Glomerular endothelial cell (primary cell): ENCODE data around the gene CACNA1I. TPM values are rescaled to one million over a fixed set of nuclear protein-coding genes. Genes with fewer than 3 reads are reported as not detected.

Experiments
- DNase-seq: peaks from one replicate; pipeline ENCODE4 v3.0.0-alpha.2; 2011; ENCODE audit warnings: low read depth, low spot score; ENCODE audit errors: extremely low read depth
- total RNA-seq: library from RNA; depleted of rRNA; stranded (reverse); fragments of >200 nt; gene quantifications from 2 replicates; pipeline ENCODE4 v1.2.3, GENCODE V29; 2015

The CACNA1I gene
- total RNA-seq, 1 donor from 2014 or later: not detected

DNA sequence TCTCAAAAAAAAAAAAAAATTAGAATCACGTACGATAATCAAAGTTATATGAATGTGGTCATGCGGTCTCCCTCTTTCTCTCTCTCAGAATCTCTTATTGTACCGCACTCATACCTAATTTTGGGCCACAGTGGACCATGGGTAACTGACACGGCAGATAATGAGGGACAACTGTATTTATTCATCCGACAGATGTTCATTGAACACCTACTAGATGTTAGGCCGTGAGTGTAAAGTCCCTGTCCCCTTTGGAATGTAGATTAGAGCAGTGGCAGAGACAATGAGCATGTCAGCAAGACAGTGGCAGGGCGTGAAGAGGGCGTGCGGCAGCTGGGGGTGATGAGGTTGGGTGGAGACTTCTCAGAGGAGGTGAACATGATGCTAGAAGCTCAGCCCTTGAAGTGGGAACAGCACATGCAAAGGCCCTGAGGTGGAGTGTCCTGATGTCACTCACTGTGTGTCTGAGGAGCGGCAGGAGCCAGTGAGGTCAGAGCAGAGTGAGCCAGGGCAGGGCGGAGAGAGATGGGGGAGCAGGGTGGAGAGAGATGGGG, 25.1 kb downstream of the CACNA1I start:
- DNase-seq: no peak

DNA sequence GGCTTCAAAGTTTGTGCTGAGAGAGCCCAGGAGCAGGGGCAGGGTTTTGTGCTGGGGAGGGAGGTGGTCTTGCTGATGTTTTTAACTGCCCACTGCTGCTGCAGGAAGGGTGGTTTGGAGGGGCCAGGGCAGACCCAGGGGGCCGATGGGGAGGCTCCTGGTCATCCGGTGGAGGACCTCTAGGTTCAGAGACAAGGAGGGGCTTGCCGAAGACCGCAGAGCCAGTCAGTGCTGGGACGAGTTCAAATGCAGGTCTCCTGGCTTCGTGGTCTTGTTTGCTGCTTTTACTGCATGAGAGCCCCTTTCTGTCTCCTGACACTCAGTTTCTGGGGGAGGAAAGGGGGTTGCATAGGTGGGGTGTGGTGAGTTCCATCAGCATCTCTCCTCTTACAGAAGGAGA, 26.0 kb downstream of the CACNA1I start:
- DNase-seq: no peak

DNA sequence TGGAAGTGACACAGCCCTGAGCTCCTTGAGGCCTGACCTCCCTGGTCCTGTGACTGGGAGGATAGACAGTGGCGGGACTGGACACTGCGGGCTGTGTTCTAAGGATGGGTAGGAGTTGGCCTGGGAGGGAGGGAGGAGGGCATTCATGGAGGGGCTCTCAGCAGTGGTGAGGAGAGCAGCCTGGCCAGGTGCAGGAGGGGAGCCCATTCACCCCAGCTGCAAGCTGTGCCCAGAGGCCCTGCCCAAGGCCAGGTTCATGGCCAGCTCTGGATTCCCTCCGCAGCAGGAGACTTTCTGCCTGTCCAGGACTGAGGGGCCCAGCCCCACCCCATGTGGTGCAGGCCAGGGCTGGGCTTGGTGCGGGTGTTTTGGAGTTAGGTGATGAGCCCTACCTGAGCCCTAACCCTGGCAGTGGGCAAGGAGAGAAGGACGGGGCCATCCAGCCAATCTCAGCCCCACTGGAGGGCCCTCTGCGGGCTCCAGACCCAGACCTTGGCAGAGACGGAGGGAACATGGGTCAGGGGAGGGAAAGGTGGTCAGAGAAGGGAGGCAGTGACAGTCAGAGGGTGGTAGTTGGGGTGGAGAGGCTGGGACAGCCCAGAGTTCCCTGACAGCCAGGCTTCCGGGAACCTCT, 26.8 kb downstream of the CACNA1I start:
- DNase-seq: no peak

DNA sequence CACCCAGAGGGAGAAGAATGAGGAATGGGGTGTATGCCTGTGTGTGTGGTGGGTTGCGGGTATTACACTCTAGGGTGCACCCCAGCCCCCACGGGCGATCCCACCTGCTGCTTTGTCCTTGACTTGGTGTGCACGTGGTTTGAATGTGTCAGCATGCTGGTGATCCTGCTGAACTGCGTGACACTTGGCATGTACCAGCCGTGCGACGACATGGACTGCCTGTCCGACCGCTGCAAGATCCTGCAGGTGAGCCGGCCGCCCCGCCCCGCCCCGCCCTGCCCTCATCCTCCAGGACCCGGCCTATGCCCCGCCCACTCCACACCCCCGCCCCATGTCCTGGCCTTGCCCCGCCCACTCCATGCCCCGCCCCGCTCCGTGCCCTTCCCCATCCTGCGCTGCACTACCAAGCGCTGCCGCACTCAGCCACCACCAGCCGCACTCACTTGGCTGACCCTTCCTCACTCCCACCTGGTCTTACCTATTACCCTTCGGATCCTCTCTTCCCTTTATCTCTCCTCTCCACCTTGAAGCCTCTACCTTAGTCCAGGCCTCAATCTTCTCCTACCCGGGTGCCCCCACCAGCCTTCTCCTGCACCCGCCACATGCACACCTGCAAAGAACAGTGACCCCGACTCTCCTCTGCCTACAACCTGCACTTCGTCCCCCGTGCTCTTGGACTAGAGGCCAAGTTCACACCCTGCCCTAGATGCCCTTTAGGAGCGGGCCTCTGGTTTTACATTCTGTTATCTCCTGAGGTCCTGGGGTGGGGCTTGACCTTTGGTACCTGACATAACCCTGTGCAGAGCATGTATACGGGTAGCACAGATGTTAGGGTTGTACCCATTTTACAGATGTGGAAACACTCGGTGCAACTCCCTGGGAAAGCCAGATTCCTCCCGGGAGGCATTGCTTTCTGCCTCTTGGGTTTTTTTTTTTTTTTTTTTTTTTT, 27.7 kb downstream of the CACNA1I start:
- no peak for DNase-seq

DNA sequence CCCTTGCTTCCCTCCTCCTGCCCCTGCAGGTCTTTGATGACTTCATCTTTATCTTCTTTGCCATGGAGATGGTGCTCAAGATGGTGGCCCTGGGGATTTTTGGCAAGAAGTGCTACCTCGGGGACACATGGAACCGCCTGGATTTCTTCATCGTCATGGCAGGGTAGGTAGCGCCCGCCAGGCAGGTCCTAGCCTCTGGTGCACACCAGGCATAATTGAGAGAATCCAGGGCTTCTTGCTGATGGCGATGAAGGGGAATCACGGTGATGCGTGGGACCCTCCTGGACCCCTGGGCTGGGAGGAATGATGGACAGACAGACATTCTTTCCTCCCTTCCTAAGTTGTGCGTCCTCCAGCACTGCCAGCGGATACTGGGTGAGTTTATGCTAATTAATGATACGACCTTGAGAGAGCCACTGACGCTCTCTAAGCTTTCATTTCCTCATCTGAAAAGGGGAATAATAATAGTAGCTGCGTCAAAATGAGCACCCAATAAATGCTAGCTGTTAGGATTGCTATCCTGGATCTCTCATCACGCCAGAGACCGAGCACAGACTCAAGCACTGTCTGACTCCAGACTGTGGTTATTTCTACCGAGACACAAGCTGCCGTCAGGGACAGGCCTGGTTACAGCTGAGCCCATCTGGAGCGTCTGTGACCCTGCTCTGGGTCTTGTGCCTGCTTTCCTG, 30.1 kb downstream of the CACNA1I start:
- no peak for DNase-seq

DNA sequence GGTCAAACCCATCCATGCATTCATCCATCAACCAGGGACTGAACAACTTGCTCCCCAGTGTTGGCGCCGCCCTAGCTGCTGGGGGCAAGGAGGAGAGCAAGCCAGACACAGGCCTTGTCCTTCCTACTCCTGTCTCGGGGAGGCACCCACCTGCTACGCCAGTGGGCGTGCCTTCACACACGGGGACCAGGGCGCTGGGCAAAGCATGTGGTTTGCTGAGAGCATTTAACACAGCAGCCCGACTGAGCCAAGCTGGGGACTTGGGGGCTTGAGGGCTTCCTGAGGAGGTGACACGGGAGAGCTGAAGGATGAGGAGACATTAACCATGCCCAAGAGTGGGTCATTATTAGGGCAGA, 30.6 kb downstream of the CACNA1I start:
- no peak for DNase-seq

DNA sequence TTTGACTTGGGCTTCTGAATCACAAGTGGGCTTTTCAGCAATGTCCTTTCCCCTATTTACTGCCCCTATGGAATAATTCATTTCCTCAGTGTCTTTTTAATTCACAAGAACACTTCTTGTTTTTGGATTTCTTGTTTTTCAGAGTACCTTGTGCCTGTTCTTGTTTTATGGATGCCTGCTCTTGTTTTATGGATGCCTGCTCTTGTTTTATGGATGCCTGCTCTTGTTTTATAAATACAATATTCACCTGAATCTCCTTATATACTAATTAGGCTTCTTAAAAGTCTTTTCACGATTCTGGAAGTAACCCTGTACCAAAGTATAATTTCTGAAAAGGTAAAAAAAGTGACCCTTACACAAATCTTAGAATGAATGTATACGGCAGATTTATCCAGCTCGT, 32.8 kb downstream of the CACNA1I start:
- DNase-seq: no peak

DNA sequence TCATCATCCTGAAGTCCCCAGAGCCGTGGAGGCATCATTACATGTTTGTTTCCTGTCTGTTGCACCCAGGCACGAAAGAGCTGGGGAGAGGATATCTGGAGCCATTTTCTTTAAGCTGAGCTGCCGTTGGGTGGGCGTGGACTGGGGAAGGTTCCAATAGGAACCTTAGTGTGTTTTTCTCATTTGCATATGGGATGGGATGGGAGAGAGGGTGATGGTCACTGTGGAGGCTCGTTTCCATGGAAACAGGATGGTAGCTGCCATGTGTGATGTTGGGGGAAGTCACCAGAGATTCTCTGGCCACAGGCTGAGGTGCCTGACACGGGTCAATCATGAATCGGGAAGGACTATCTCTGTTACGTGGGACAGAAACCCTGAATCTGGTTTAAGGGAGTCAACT, 39.7 kb downstream of the CACNA1I start:
- DNase-seq: no peak

DNA sequence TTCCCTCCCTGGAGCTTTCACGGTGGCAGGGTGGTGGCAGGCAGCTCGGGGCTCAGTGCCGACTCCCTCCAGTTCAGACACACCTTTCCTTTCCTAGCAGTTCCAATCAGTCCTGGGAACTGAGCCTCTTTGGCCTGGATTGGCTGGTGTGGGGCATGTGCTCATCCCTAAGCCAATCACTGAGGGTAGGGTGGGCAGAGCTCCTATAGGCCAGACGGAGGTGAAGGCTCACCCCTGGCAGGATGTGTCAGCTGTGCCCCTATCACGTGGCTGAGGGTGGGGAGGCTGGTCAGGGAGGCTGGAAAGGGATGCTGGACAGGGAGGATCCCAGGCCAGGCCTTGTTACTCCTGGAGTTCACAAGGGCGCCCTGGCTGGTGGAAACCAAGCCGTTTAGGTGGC, 40.2 kb downstream of the CACNA1I start:
- no peak for DNase-seq

DNA sequence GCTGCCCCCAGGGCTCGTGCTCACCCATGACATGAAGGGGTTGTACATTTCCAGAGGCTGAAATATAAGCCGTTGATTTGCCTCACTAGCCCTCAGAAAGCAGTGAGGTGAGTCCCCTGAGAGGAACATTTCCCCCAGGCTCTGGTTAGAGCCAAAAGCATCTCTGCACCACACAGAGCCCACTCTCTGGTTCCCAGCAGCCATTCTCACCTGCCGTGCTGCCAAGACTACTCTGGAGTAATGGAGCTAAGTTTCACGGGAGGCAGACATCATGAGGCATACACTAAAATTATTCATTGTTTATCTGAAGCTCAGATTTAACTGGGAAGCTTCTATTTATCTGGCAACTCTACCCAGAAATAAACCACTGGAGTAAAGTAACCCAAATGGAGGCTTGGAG, 40.8 kb downstream of the CACNA1I start:
- no peak for DNase-seq

DNA sequence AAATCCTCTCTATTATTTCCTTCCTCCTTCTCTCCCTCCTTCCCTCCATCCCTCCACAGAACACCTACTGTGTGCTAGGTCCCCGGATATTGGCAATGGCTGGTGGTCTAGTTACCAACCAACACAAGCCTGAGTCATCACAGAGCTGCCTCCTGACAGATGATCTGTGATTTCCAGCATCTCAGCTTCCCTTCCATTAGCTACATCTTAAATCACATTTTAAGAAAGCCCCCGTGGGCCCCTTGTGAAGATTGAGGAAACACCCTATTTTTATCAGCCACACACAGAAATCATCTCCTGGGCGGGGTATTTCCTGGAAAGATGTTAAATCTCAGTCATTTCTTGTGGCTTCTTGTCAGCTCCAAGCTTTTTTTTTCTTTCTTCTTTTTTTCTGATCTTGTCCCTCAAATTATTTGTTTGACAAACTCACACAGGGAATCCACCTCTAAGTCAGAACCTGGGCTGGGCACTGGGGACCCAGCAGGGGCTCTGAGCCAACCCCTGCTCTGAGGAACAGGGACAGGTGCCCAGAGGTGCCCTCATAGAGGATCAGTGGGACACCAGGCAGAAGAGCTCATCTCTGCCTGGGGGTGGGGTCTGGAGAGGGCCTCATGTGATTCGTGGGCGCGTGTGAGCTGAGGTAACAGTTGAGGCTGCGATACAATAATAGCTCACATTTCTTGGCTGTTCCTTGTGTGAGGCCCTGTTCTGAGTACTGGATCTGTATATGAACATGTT, 42.4 kb downstream of the CACNA1I start:
- DNase-seq: no peak

DNA sequence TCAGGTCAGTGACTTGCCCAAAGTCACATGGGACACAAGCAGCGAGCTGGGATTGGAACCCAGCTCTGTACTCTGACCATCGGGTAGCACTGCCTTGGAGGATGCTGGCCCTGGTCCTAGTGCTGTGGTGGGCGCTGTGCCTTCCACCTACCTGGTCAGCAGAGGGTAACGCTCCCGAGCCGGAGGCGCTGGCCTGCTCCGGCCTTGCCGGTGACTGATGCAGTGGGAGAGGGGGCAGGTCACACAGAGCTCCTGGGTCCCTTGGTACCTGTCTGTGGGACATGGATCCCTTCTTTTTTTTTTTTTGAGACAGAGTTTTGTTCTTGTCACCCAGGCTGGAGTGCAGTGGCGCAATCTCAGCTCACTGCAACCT, 43.0 kb downstream of the CACNA1I start:
- DNase-seq: no peak

DNA sequence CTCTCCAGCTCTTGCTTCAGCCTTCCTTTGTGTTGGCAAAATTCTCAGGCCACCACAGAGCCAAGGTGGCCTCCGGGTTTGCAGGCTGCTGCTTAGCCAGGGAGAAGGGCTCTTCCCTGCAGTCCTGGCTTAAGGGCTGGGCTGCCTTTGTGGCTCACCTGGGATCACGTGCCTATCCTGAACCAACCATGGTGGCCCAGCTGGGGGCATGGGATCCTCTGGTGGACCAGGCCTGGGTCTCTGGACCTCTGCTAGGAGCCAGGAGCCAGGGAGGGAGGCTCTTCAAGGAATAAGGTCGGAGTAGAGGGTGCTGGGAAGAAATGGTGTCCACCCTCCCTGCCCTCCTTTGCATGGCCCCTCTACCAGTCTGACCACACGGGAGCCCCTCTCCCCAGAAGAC, 43.9 kb downstream of the CACNA1I start:
- no peak for DNase-seq

DNA sequence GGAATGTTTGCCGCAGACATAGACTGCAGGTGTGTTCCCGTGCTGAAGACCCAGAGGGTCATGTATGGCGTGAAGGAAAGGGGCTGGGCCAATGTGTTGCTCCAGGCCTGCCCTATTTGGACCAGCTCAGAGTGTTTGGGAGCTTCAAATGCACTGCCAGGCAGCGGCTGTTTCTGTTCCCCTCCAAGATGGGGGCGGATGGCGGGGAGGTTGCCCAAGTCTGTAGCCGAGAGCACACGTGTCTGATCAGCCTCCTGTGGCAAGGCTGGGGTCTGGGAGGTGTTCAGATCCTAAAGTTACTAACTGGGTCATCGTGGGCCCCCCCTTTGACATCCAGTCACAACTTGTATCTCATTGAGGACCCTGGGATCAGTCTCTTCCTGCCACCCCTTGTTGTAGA, 45.5 kb downstream of the CACNA1I start:
- no peak for DNase-seq

DNA sequence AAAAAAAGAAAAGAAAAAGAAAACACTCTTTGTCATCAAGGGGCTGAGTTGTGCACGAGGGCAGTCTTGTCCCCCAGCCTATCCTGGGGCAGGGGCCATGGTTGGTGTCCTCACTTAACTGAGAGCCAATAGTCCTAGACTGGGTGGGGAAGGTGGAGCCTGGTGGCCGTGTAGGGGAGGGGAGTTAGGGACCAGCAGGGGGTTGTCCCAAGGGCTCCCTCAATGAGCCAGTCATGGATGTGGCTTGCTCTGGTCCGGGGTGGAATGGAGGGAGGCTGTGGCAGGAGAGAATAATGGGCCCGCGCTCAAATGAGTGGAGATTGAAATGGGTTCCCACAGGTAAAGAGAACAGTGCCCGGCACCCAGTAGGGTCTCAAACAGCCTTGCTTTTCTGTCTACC, 46.2 kb downstream of the CACNA1I start:
- no peak for DNase-seq

DNA sequence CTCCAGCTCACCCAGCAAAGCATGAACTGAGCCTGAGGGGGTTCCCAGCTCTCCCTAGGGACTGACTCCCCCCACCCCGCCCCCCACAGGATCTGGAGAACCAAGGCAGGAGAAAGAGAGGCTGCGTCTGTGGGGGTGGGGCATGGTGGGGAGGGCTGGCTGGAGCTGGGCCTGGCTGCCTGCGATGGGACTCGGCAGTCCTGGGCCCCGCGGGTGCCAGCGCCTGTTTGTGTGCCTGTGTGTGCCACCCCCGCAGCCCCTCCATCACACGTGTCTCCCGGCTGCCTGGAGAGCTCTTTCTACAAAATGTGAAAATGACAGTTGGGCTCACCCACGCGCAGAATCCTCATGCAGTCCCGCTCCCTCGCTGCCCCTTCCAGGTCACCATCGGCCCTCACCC, 46.8 kb downstream of the CACNA1I start:
- DNase-seq: no peak

DNA sequence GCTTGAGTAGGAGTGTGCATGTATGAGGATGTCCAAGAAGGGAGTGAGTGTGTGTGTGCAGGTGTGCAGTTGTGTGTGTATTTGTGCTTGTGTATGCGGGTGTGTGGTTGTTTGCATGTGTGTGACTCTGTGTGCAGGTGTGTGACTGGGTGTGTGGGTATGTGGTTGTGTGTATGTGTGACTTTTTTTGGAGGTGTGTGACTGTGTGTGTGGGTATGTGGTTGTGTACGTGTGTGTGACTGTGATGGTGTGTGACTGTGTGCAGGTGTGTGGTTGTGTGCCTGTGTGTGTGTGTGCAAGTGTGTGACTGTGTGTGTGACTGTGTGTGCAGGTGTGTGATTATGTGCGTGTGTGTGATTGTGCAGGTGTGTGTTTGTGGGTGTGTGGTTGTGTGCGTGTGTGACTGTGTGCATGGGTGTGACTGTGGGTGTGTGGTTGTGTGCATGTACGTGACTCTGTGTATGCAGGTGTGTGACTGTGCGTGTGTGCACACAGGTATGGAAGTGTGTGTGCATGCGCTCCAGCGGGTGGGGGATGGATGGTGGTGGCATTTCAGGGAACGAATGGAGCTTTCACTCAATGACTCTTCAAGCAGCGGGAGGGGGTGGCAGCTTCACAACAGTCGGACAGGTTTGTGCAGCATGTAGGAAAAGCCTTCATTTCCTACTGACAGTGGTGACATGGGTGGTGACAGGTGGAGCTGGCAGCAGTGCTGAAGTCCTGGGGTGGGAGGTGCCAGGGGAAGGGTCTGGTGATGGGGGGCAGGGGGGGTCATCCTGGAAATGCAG, 47.6 kb downstream of the CACNA1I start:
- no peak for DNase-seq

DNA sequence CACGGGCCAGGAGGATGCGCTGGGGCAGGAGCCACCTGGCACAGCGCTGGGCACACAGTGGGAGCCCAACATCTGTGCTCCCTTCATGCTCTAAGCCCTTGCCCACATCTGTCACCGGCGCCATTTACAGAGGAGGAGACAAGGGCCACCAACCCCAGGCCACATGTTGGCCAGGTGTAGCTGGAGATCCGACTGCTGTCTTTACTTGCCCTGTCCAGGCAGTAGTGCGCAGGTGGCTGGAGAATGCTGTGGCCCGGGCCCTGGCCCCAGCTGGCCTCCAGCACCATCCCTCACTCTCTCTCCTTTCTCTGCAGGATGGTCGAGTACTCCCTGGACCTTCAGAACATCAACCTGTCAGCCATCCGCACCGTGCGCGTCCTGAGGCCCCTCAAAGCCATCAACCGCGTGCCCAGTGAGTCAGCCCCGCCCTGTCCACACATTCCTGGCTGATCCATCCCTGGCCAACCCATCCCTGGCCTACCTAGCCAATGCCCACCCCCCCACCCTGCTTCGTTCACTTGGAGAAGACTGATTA, 48.5 kb downstream of the CACNA1I start:
- DNase-seq: no peak

DNA sequence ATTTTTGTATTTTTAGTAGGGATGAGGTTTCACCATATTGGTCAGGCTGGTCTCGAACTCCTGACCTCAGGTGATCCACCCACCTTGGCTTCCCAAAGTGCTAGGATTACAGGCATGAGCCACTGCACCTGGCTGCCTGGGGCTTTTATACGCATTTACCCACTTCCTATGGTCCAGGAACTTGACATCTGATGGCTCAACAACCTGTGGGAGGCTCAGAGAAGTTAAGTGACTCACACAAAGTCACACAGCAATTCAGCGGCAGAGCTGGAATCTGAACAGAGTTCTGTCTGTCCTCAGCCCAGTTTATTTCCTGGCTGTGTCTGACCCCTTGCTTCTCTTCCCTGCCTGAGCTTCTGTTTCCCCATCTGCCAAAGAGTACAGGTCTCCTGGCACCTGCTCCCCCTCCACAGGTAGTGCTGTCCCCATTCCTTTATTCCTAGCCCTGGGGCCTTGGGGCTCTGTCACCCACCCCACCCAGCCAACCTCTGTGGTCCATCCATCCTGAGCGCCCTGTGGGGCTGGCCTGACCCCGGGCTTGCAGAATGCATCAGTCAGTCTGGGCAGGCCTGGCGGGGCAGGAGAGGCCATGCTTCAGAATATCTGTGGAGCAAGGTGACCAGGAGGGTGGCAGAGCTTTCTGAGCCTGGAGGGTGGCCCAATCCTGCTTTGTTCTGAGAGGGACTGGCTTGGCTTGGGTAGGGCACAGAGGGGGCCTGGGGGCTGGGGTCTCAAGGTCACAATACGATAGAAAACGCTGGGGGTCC, 50.6 kb downstream of the CACNA1I start:
- DNase-seq: no peak
